ENCODE data around the gene CBX6.

The CBX6 gene

GRCh38 chr22:38840129-38840528, 31.9 kb downstream of the CBX6 start (continued):
- TF ChIP-seq ZBTB6 (tag by site-specific recombination; IDR thresholded peaks at IDR 0.05) (no peak), INSM2 (tag by site-specific recombination; IDR thresholded peaks at IDR 0.05) (no peak), ZNF645 (tag by site-specific recombination; IDR thresholded peaks at IDR 0.05) (no peak), ZBTB44 (tag by site-specific recombination; IDR thresholded peaks at IDR 0.05) (no peak), ZNF148 (tag by site-specific recombination; IDR thresholded peaks at IDR 0.05; ENCODE audit: borderline replicate concordance) (no peak)

- Histone ChIP-seq H3K4me3 (ENCODE audit: low read depth, low read length) (no peak overlapping the region), H3K4me1 (ENCODE audit: control insufficient read depth, insufficient read depth, low read length) (0 out of 2 replicates have a peak, but pooled peaks cover 2% of the 10 kb centered on the region), H3K36me3 (ENCODE audit: control insufficient read depth in 2 of 2, insufficient read depth in 1 of 2, low read length in 2 of 2) (no peaks in the 10 kb centered on the region), H3K9me3 (ENCODE audit: control insufficient read depth, insufficient read depth, low read depth, low read length) (no peaks in the 10 kb centered on the region), H3K27ac (ENCODE audit: extremely low read depth, low read depth, low read length) (no peak overlapping the region)
- ChIA-PET CTCF (interaction anchor here (0.6 to 1.2 kb wide), 3 partner anchors 13 to 70 kb away, joined by 6 to 7 read pairs (median 6); no protein-coding TSS in a partner anchor), POLR2A (no interaction called here)
- 0 out of 2 replicates have a peak, but pooled peaks have one; percentile 8 for TF ChIP-seq TSHZ1 (tag by site-specific recombination; IDR thresholded peaks at IDR 0.05; ENCODE audit: borderline replicate concordance)
- peak; percentile 27; the same call in 1 of the 2 replicates for TF ChIP-seq OSR2 (tag by site-specific recombination; IDR thresholded peaks at IDR 0.05)
- TF ChIP-seq AEBP2 (tag by site-specific recombination; IDR thresholded peaks at IDR 0.05; ENCODE audit: borderline replicate concordance) = no peak
- no peak for TF ChIP-seq ZNF223 (tag by site-specific recombination; IDR thresholded peaks at IDR 0.05)
Observed at GRCh38 chr22:38839686-38840085, 32.3 kb downstream of the CBX6 start.

All from HEK293 (cell line).